Liver (tissue), 9 donors: ENCODE results near the gene GNB1L. TPM values are rescaled to one million over a fixed set of nuclear protein-coding genes. Genes with fewer than 3 reads are reported as not detected.

ENCODE experiments used
- DNase-seq: peaks from one replicate; pipeline ENCODE4 v3.0.0-alpha.2; 2017; ENCODE audit warnings: low spot score
- H3K27ac ChIP-seq, 2 donors: one replicate each; pipeline ENCODE4 v1.7.0; 2013; ENCODE audit warnings: inconsistent platforms in 2 of 2, low read length in 2 of 2, control low read depth in 1 of 2, low read depth in 1 of 2, mild to moderate bottlenecking in 1 of 2
- H3K27me3 ChIP-seq, 4 donors: one replicate each; pipeline versions ENCODE4 v1.6.1 to v1.7.0; 2013; ENCODE audit warnings: low read length in 3 of 4, inconsistent platforms in 1 of 4, mild to moderate bottlenecking in 1 of 4, moderate library complexity in 1 of 4; ENCODE audit not compliant: control insufficient read depth in 4 of 4, insufficient read depth in 4 of 4
- H3K36me3 ChIP-seq, 4 donors: one replicate each; pipeline versions ENCODE4 v1.6.1 to v1.7.0; 2013; ENCODE audit warnings: low read length in 3 of 4, mild to moderate bottlenecking in 3 of 4, low read depth in 1 of 4, moderate library complexity in 1 of 4; ENCODE audit not compliant: control insufficient read depth in 4 of 4, insufficient read depth in 3 of 4
- H3K4me1 ChIP-seq, 4 donors: one replicate each; pipeline versions ENCODE4 v1.6.1 to v1.7.0; 2013; ENCODE audit warnings: low read length in 3 of 4, mild to moderate bottlenecking in 3 of 4, moderate library complexity in 1 of 4; ENCODE audit not compliant: control insufficient read depth in 4 of 4, insufficient read depth in 4 of 4
- H3K4me3 ChIP-seq, 3 donors: one replicate each; pipeline versions ENCODE4 v1.6.1 to v1.7.0; 2013; ENCODE audit warnings: low read length in 3 of 3, control low read depth in 1 of 3, low read depth in 1 of 3, mild to moderate bottlenecking in 1 of 3
- H3K9ac ChIP-seq, 2 donors: one replicate each; pipeline ENCODE4 v1.7.0; 2013; ENCODE audit warnings: low read length in 2 of 2, mild to moderate bottlenecking in 2 of 2, moderate library complexity in 2 of 2, control low read depth in 1 of 2, low read depth in 1 of 2
- H3K9me3 ChIP-seq, 4 donors: one replicate each; pipeline versions ENCODE4 v1.6.1 to v1.7.0; 2013; ENCODE audit warnings: low read length in 3 of 4; ENCODE audit not compliant: control insufficient read depth in 4 of 4
- ATF3 ChIP-seq: IDR thresholded peaks from 2 replicates; pipeline ENCODE4 v1.6.1; 2016; ENCODE audit warnings: antibody characterized with exemption
- CTCF ChIP-seq: fragments of 150-350 bp; IDR thresholded peaks from 2 replicates; pipeline ENCODE4 v1.5.1; 2017; ENCODE audit warnings: improper control_type of control experiment, low read depth, low read length; ENCODE audit not compliant: missing input control
- EGR1 ChIP-seq, 2 donors: IDR thresholded peaks; 2 replicates each; pipeline ENCODE4 v1.6.1; 2016 to 2018; ENCODE audit warnings: antibody characterized with exemption in 2 of 2, low read depth in 2 of 2
- FOXA1 ChIP-seq: IDR thresholded peaks from 2 replicates; pipeline ENCODE4 v1.6.1; 2016; ENCODE audit warnings: antibody characterized with exemption
- FOXA2 ChIP-seq: IDR thresholded peaks from 2 replicates; pipeline ENCODE4 v1.6.1; 2016; ENCODE audit warnings: antibody characterized with exemption
- GABPA ChIP-seq, 2 donors: IDR thresholded peaks in 1 of 2; conservative IDR thresholded peaks in 1 of 2; 2 replicates each; pipeline ENCODE4 v1.6.1; 2016; ENCODE audit warnings: antibody characterized with exemption in 2 of 2, mild to moderate bottlenecking in 1 of 2, moderate library complexity in 1 of 2
- JUND ChIP-seq, 2 donors: IDR thresholded peaks; 2 replicates each; pipeline ENCODE4 v1.6.1; 2016; ENCODE audit warnings: antibody characterized with exemption in 2 of 2
- MAX ChIP-seq: IDR thresholded peaks from 2 replicates; pipeline ENCODE4 v1.6.1; 2016; ENCODE audit warnings: antibody characterized with exemption
- NR2F2 ChIP-seq: IDR thresholded peaks from 2 replicates; pipeline ENCODE4 v1.6.1; 2016; ENCODE audit warnings: antibody characterized with exemption
- RAD21 ChIP-seq, 2 donors: IDR thresholded peaks; 2 replicates each; pipeline ENCODE4 v1.6.1; 2016; ENCODE audit warnings: antibody characterized with exemption in 2 of 2, mild to moderate bottlenecking in 2 of 2
- REST ChIP-seq: IDR thresholded peaks from 2 replicates; pipeline ENCODE4 v1.6.1; 2016; ENCODE audit warnings: antibody characterized with exemption, mild to moderate bottlenecking
- RXRA ChIP-seq, 2 donors: IDR thresholded peaks; 2 replicates each; pipeline ENCODE4 v1.6.1; 2017 to 2018; ENCODE audit warnings: antibody characterized with exemption in 2 of 2, mild to moderate bottlenecking in 1 of 2
- TAF1 ChIP-seq: conservative IDR thresholded peaks from 2 replicates; pipeline ENCODE4 v1.6.1; 2016; ENCODE audit warnings: antibody characterized with exemption, mild to moderate bottlenecking
- ZBTB33 ChIP-seq: IDR thresholded peaks from 2 replicates; pipeline ENCODE4 v1.6.1; 2016; ENCODE audit warnings: antibody characterized with exemption
- WGBS: extraction: QIAGEN DNeasy Blood & Tissue Kit; methylation state at CpG from one replicate; pipeline ENCODE4 v1.1.7; 2013; 5-methylcytosine and 5-hydroxymethylcytosine counted together
- polyA plus RNA-seq, 2 donors: library from polyadenylated mRNA; stranded (reverse) in 1 of 2; unstranded in 1 of 2; fragments of 200-250 nt in 1 of 2; fragments of >200 nt in 1 of 2; fragmentation: Nextera tagmentation in 1 of 2; extraction: Ambion mirVana in 1 of 2; gene quantifications; one replicate each; pipeline versions ENCODE4 v1.2.1 to v1.2.3, GENCODE V29; 2013 to 2015
- total RNA-seq, 2 donors: library from RNA; depleted of rRNA; stranded (reverse); fragments of >200 nt; gene quantifications; one replicate each; pipeline ENCODE4 v1.2.3, GENCODE V29; 2014
- donor health status: healthy.
- donor health status: healthy.
- donor health status: healthy.
- donor health status: healthy.
- donor health status: healthy.

GNB1L gene
- total and polyA plus RNA-seq, 4 donors: 1.5 to 3.6 (median 1.9) TPM

GRCh38 chr22:19844377-19845053, 10.2 kb downstream of the GNB1L start:
- no peak overlapping the region for H3K27ac ChIP-seq
- no peaks in the 10 kb centered on the region for H3K36me3 ChIP-seq
- H3K27me3 ChIP-seq: no peaks in the 10 kb centered on the region
- H3K4me1 ChIP-seq: peaks cover 0 to 13% (median 2%) of the 10 kb centered on the region in 4 donors
- 64% methylated on average over 18 of the region's 18 CpGs for WGBS
- H3K4me3 ChIP-seq: no peak overlapping the region
- peak; percentile 33 for DNase-seq
- H3K9me3 ChIP-seq: no peaks in the 10 kb centered on the region
- no peak overlapping the region for H3K9ac ChIP-seq
- TF ChIP-seq RAD21 (IDR thresholded peaks at IDR 0.05) (peak in 1 of 2 donors; percentile 23), TAF1 (no peak), NR2F2 (peak; percentile 82), REST (no peak), MAX (no peak), JUND (IDR thresholded peaks at IDR 0.05) (no peak), RXRA (IDR thresholded peaks at IDR 0.05) (no peak)

- TF ChIP-seq RAD21 (IDR thresholded peaks at IDR 0.05) (no peak), RXRA (IDR thresholded peaks at IDR 0.05) (no peak), MAX (no peak), EGR1 (IDR thresholded peaks at IDR 0.05; ENCODE audit: low read depth in 2 of 2) (no peak), FOXA1 (no peak), CTCF (no peak), FOXA2 (no peak), REST (no peak), TAF1 (no peak), NR2F2 (no peak), ATF3 (no peak), GABPA (IDR thresholded peaks at IDR 0.05 in 1 of 2, conservative IDR thresholded peaks at IDR 0.05 in 1 of 2) (no peak), ZBTB33 (no peak)
- no peaks in the 10 kb centered on the region for H3K27me3 ChIP-seq
- no peaks in the 10 kb centered on the region for H3K9me3 ChIP-seq
- H3K27ac ChIP-seq: no peak overlapping the region
- H3K4me3 ChIP-seq: no peak overlapping the region
- H3K4me1 ChIP-seq: peaks cover 0 to 12% (median 2%) of the 10 kb centered on the region in 4 donors
- no peaks in the 10 kb centered on the region for H3K36me3 ChIP-seq
- no peak overlapping the region for H3K9ac ChIP-seq
- 79% methylated on average over 11 of the region's 11 CpGs for WGBS
- peak; percentile 34 for DNase-seq
Measured at GRCh38 chr22:19843857-19844376, 10.8 kb downstream of the GNB1L start.
